ENCODE results near the gene CACNA1G.

DNA sequence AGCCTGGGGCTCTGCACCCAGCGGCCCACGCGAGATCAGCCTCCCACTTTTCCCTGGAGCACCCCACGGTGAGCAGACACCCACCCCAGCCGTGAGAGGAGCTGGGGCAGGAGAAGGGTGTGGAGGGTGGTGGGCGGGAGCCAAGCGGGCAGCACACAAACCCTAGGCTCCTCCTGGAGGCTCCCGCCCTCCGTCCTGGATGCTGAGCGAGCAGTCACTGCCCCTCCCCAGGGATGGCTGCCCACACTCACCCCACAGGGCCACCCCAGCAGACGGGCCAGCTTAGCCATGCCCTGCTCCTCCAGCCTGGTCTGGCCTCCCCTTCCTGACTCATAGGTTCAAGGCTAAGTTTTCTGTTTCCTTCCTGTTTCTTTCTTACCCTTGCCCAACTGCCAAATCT, 58.4 kb downstream of the CACNA1G start:
- TF ChIP-seq, protein P1, sequence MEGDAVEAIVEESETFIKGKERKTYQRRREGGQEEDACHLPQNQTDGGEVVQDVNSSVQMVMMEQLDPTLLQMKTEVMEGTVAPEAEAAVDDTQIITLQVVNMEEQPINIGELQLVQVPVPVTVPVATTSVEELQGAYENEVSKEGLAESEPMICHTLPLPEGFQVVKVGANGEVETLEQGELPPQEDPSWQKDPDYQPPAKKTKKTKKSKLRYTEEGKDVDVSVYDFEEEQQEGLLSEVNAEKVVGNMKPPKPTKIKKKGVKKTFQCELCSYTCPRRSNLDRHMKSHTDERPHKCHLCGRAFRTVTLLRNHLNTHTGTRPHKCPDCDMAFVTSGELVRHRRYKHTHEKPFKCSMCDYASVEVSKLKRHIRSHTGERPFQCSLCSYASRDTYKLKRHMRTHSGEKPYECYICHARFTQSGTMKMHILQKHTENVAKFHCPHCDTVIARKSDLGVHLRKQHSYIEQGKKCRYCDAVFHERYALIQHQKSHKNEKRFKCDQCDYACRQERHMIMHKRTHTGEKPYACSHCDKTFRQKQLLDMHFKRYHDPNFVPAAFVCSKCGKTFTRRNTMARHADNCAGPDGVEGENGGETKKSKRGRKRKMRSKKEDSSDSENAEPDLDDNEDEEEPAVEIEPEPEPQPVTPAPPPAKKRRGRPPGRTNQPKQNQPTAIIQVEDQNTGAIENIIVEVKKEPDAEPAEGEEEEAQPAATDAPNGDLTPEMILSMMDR (optimal IDR thresholded peaks at IDR 0.05 in 1 of 3, IDR thresholded peaks at IDR 0.05 in 1 of 3, conservative IDR thresholded peaks at IDR 0.05 in 1 of 3; ENCODE audit: extremely low read depth in 1 of 3, insufficient read depth in 2 of 3, low read length in 3 of 3): no peak
- no peak for TF ChIP-seq EZH2 (IDR thresholded peaks at IDR 0.05; ENCODE audit: low read length)
